Activated CD4-positive, CD25-positive, alpha-beta regulatory T cell (primary cell): Measurements from ENCODE around the gene MCM7.

Experiments
- DNase-seq, 4 experiments: peaks; one replicate each; lab custom pipeline; 2025; lab: John Stamatoyannopoulos, UW

MCM7 gene

DNA sequence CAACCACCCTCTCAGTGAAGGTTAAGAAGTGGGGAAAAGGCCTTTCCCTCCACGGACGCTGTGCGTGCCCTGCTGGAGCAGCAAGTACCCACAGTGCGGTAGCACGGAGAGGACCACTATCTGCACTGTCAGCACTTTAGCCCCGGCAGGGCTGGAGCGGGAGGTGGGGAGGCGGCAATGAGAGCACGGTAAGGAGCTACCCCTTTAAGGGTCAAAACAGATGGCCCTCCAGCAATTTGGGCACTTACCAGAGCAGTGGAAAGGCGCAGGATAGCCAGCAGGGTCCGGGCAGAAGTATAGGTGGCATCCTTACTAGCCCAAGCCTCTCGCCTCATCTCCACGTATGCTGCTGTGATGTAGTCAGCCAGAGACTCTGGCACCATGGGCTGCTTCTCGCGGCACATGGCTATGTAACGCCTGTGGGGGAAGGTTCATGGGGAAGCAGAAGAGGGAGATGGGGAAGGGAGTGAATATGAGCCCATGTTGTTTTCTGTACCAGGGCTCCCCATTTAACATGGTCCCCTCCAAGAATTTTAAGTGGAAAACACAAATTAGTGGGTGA is 7.2 kb downstream of the MCM7 start:
- no peak for DNase-seq

DNA sequence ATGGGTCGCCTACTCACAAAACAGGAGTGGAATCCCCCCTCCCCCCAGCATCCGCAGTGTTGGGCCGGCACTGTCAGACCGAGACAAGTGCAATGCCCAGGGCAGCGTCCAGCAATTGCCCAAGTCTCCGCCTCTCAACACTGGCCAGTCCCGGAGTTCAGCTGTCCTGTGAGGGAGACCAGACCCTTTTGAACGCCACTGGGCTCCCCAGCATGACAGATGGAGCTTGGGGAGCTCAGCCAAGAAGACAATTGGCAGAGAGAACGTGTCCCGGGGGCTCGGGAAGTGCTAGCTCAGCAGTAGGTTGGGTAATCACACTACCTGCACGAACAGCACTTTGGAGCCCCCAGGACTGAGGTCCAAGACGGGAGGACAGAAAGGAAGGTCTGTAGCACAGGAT is 7.7 kb downstream of the MCM7 start:
- DNase-seq: no peak

DNA sequence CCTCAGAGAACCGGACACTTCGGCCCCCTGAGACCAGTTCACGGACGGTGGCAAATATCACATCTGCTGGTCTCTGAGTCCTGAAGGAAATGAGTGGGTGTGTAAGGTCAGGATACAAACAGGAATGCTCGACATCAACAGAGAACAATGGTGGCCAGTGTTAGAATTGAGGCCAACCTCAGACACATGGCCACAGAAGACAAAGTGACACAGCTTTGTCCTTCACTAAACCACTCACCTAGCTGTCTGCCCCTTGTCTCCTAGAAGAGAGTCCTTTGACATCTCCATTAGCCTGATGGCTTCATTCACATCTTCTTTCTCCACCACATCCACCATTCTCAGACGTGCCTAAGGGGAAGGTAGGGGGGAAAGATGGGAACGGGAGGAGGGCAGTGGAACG is 8.1 kb downstream of the MCM7 start:
- DNase-seq: no peak

DNA sequence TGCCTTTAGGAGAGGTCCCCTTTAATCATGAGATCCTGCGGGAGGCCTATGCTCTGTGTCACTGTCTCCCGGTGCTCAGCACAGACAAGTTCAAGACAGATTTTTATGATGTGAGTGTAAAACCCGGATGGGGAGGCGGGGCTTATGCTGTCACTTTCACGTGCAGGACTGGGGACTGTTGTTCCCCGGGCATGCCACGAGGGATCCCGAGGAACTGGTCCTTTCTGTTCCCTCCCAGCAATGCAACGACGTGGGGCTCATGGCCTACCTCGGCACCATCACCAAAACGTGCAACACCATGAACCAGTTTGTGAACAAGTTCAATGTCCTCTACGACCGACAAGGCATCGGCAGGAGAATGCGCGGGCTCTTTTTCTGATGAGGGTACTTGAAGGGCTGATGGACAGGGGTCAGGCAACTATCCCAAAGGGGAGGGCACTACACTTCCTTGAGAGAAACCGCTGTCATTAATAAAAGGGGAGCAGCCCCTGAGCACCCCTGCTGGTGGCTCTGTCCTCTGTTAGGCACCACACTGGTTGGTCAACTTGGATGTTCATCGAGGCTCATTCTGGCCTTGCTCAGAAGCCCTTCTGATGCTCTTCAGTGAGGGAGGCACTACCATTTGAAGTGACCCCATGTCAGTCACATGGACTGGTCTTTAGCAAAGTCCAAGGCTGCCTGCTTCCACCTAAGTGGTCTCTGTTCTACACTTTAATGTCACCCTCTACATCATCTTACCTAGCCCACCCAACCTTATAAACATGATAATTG is 9.6 kb downstream of the MCM7 start:
- DNase-seq: no peak

DNA sequence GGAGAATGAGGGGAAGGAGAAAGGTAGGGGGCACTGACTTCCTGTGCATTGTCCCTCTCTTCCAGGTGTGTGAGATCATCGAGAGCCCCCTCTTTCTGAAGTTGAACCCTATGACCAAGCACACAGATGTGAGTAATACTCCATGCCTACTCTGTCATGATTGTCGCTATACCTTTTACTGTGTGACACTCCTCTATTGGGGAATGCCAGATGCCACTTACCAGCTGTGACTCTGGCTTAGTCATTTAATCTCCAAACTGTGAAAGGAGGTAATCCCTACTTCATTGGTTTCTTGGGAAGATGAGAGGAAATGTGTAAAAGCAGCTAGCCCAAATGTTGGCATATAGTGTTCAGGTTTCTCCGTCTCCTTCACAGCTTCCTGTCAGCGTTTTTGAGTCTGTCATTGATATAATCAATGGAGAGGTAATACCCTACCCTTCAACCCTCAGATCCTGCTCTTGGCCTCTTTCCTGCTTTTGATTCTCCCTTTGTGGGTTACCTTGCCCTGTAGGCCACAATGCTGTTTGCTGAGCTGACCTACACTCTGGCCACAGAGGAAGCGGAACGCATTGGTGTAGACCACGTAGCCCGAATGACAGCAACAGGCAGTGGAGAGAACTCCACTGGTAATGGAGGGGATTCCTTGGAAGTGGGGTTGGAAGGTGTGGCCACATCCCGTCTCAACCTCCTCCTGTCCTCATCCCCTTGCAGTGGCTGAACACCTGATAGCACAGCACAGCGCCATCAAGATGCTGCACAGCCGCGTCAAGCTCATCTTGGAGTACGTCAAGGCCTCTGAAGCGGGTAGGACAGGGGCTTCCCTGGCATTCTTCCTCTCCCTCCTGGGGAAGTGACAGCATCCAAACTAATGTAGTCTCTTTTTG is 10.4 kb downstream of the MCM7 start:
- no peak for DNase-seq

DNA sequence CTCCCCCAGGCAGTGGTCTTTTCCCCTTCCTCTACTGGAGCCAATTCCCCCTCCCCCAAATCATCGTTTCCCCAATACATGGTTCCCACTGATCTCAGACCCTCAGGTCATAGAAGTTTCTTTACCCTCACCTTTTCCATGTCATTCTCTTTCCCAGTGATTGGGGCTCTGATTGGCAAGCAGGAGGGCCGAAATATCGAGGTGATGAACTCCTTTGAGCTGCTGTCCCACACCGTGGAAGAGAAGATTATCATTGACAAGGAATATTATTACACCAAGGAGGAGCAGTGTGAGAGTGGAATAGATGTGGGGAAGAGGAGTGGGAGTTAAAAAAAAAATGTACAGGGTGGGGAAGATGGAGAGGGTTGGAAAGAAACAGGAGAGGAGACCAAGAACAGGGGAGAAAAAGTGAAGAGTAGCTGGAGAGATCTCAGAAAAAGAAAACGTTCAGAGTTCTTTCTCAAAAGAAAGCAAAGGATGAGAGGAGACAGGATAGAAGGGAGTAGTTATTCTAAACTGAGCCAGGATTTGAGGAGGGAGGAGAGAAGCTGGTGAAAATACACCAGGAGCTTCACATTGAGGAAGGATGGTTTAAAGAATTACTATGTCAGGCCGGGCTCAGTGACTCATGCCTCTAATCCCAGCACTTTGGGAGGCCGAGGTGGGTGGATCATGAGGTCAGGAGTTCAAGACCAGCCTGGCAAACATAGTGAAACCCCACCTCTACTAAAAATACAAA is 11.6 kb downstream of the MCM7 start:
- DNase-seq: no peak

DNA sequence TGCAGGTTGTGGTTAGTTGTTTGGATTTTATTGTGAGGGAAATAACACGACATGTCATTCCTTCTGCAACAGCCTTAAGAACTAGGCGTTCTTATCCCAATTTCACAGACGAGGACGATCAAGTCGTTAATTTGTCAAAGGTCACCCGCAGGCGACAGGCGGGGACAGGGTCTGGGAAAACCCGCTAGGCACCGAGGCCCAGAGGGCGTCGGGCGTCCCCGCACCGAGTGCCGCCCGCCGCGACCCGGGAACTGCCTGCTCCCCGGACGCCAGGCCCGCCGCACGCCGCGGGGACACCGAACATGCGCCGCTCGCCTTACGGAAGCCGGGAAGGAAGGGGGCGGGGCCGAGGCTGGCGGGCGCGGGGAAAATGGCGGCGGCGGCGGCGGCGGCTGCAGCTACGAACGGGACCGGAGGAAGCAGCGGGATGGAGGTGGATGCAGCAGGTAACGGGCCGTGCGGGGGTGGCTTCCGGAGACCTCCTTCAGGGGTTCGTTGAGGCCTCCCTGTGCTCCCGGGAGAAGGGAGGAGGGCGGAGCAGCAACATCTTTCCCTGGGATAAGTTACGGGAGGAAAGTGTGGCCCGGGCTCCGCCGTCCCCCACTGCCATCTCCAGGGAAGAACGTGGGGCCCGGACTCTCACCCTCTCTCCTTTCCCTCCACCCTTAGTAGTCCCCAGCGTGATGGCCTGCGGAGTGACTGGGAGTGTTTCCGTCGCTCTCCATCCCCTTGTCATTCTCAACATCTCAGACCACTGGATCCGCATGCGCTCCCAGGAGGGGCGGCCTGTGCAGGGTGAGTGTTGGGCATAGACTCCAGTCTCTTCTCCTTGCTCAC is 12.4 kb downstream of the MCM7 start, which contains the start of gene COPS6:
Gene COPS6, plus strand, starts transcription at position 349 of the 837 bp plus-strand sequence. Its CDS starts 22 bp downstream, at position 371.
- peak; percentile 71 to 86 (median 74) for DNase-seq

DNA sequence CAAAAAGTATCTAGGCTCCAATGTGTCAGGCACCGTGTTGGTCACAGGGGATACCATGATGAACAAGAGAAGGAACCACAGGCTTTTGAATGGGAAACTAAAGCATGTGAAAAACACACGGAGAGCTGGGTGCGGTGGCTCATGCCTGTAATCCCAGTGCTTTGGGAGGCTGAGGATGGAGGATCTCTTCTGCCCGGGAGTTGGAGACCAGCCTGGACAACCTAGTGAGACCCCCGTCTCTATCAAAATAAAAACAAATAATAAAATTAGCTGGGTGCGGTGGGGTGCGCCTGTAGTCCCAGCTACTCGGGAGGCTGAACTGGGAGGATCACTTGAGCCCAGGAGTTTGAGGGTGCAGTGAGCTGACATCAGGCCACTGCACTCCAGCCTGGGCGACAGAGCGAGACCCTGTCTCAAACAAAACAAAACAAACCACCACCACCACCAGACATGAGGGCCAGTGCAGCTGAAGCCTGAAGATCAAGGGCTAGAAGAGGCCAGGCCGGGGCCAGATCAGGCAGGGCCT is 13.0 kb downstream of the MCM7 start:
- no peak for DNase-seq

DNA sequence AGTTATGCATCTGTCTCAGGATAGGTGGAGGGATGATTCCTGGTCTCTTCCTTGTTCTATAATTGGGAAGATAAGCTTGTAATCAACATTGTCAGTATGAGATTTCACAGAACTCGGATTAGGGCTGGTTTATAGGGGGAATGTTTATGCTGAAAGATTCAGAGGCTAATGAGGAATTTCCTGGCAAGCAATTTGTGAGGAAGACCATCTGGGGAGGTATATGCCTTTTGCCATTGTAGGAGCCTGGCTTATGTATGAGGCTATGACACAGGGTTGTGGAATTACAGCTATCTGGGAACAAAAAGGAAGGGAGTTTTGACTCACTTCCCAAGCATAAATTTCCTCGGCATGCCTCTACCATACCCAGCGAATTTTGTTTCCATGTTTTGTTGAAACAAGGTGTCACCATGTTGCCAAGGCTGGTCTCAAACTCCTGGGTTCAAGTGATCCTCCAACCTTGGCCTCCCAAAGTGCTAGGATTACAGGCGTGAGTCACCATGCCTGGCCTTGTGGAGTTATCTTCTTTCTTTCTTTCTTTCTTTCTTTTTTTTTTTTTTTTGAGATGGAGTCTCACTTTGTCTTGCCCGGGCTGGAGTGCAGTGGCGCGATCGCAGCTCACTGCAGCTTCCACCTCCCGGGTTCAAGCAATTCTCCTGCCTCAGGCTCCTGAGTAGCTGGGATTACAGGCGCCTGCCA is 14.0 kb downstream of the MCM7 start:
- no peak for DNase-seq

DNA sequence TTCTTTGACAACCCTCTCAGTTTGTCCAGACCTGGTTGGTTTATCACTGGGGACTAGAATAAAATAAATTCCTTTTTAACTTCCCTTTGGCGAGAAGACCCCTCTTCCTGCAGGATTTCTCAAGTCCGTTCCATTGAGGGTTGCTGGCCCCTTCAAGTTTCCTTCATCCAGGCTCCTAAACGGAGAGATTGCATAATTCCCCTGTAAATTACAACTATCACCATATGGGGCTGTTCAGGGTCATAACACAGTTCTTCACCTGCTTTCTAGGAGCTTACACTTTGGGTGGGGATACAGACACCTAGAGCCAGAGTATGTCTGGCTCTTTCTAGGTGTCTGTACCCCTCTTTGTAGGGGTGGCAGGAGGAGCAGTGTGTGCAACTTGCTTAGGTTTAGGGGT is 15.7 kb downstream of the MCM7 start:
- DNase-seq: no peak

DNA sequence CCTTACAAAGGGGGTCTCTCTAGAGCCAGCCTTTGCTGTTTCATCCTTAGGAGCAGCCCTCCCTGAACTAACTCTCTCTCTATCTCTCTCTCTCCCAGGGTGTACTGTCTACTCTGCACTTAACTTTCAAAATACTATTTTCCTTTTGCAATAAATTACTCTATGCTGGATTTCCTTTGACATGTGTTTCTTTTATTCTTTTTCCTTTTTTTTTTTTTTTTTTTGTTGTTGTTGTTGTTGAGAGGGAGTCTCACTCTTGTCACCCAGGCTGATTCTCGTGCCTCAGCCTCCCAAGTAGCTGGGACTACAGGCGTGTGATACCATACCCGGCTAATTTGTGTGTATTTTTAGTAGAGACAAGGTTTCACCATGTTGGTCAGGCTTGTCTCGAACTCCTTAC is 18.2 kb downstream of the MCM7 start:
- no peak for DNase-seq

DNA sequence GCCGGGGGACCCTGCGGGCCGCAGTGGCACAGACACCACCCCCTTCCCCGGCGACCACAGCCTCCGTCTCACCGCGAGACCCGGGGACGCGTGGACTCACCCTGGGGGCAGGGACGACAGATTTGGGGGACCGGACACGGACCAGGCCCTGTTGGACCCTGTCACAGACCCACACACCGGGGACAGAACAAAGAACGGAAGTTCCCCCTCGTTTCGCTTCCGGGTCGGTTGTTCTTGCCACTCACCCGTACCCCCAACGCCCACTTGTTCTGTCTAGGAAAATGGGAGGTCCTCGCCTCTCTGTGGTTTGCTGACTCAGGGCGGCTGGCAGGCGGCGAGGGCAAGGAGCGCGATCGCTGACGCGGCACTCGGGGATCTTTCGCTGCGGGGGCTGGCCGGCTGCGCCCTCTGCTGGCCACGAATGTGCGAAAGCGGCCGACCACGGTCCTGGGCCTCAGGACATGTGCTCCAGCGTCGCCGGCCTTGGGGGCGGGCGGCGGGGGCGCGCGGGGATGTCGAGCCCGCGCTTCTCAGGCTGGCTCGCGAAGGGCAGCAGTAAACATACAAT is 19.6 kb downstream of the MCM7 start, which contains the start of gene ZNF3:
Gene ZNF3, minus strand, starts transcription at position 189 of the 568 bp plus-strand sequence. CDS start 4,366 bp downstream, outside the sequence.
- DNase-seq: peak; percentile 92 to 97 (median 94)

DNA sequence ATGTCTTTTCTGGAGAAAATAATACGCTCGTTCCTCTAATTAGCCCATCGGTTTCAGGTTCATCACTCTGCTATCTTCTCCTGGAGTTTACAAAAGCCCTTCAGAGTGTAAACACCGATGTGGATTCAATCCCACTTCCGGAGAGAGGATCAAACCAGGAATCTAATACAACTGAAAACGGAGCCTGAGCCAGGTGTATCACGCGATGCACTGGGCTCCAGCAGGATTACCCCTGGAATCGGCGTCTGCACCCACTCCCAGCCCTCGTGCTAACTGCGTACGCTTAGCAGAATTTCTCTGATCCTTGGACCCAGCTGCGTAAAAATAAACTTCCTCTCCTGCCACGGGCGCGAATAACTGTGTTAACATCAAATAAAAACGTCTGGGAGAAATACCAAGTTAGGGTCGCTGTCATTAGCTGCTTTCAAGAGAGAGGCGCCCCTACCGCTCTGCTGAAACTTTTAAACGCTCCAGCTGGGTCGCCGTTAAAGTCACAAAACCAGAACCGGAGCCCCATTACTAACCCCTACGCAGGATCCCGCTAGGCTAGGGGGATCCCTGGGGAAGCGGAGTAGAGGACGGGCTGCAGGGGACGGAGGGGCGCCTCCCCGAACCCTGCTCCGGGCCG is 20.2 kb downstream of the MCM7 start:
- DNase-seq: no peak

DNA sequence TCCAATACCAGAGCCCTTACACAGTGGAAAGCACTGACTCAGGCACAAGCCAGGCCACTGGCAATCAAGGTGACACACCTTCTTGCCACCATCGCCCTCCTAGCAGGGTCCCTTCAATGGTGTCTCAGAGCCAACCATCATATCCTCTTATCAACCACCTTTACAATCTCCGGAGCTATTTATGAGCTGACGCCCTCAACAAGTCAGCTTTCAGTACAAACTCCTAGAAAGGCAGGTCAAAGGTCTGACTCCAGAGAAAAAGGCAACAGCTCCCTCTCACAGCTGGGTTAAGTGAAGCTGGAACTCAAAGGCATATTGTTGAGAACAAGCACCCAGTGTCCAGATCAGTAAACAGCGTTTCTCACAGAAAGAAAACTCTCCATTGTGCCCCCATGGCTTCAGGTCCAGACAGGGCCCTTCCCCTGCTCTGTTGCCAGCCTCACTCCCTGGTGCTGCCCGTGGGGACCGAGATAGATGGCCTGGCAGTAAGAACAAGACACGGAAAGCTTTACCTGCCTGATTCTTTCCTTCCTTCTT is 22.1 kb downstream of the MCM7 start:
- DNase-seq: no peak

DNA sequence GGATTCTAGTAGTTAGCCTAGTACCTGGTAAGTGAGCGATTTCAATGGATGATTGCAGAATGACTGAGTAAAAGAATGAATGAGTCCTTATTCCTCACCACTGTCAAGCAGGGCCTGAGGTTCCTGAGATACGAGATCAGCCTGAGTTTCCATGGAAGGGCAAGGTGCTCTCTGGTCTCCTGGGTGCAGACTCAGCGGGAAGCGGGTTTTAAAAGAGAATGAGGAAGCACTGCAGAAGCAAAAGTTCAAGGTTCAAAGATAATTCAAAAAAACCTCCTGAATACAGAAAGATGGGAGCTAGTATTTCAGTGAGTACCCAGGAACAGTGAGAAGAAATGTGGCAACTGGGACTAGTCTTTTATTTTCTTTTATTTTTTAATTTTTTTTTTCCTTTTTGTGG is 24.0 kb downstream of the MCM7 start:
- no peak for DNase-seq

DNA sequence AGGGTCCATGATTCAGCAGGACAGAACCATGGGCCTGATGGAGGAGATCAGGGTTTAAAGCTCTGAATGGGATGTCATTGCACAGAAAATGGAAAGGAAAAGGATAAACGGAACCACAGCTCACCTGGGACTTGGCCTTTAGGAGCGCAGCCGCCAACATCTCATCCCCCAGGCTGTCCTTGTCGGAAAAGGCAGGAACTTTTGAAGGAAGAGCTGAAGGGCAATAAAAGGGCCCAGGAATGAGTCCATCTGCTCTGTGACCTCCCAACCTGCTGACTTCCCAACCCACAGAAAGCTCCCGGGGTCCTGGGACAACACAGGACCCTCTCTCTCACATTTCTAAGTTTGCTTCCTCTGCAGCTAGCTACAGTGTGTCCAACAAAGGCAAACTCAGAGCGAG is 25.8 kb downstream of the MCM7 start:
- no peak for DNase-seq

DNA sequence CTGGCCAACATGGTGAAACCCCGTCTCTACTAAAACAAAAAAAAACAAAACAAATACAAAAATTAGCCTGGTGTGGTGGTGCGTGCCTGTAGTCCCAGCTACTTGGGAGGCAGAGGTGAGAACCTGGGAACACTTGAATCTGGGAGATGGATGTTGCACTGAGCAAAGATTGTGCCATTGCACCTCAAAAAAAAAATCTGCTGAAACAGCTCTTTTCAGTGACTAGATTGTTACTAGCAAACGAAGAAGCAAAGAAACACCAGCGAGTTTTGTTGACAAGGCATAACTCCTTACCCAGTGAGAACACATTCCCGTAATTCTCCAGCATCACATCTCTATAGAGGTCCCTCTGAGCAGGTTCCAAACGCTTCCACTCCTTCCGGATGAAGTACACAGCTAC is 26.4 kb downstream of the MCM7 start:
- DNase-seq: no peak

DNA sequence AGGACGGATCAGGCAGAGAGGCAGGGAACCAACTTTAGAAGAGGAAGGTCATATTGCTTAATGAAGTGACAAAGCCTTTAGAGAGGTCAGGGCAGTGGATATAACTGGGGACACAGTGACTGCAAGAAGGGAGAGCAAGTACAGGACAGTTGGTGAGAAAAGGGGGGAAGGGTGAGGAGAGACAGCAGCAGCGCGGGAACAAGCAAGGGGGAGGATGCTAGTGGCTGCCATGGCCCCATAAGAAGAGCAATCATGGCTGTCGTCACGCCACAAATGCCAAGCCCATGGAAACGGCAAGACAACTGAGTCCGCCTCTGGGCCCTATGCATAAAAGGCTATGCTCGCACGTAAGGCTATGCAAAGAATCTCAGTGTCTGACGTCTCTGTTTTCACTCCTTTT is 28.7 kb downstream of the MCM7 start:
- no peak for DNase-seq
